ENCODE measurements around the gene PCDH9.

The PCDH9 gene

GRCh38 chr13:66354879-66355751 is 875.0 kb downstream of the PCDH9 start:
- no peak for DNase-seq

GRCh38 chr13:66353664-66354063 is 876.5 kb downstream of the PCDH9 start:
- no peak for DNase-seq

- DNase-seq, result no peak
Observed at GRCh38 chr13:66349966-66350365, 880.2 kb downstream of the PCDH9 start.

DNA sequence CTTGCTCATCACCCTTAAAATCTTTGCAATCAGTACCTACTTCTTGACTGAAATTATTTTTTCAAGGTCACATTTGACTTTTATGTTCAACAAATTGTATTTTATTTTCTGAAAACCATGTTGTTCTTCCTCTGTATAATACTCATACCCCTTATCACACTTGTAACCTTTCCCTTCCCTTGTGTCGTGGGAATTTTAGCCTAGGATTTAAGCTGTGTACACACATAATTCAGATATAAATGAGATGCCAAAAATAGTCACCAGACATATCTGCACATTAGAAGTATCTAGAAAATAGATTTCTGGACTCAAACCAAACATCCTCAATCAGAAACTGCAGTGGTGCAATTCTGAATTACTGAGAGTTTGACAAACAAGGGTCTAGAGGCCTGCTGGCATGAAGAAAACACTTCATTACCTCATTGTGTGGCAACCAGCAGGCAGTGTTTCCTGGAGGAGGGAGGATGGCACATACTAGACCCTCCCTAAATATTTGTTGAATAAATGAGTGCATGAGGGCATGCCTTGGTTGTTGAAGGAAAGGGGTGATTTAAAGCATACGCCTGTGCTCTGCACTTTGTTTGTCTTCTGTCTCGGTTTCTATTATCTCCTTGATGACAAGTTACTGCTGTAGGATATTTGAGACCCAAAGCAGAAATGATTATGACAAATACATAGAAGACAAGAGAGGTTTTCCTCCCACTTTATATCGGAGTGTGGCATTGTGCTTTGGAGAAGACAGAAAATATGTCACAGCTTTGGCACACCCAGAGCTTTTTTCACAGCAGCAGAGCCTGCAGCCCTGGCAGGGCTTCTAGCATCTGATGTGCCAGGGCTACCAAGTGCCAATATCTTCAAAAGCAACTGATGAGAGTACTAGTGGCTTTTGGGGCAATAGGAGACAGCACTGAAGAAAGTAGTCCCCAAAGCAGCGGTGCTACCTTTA is 881.1 kb downstream of the PCDH9 start:
- DNase-seq, result no peak

GRCh38 chr13:66347486-66348117 is 882.5 kb downstream of the PCDH9 start:
- no peak for DNase-seq

DNA sequence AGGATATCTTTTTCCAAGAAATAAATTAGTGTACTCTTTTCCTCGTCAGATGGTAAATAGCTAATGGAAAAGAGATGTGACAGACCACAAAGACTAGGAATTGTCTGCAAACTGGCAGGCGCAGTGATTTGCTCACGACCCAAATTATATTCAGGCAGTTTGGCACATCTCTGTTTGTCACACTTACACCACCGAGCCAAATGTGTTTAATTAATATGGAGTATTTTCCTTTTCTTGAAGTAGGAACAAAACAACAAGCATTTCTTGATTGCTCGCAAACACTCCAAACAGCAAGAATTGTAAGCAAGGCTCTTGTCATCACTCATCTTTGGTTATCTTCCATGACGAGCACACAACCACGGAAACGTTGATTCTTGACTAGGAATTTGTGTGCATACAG is 884.2 kb downstream of the PCDH9 start:
- DNase-seq, result no peak

- DNase-seq, result no peak
Observed at GRCh38 chr13:66345518-66345810, 884.7 kb downstream of the PCDH9 start.

GRCh38 chr13:66344805-66345517 is 885.2 kb downstream of the PCDH9 start:
- no peak for DNase-seq

DNA sequence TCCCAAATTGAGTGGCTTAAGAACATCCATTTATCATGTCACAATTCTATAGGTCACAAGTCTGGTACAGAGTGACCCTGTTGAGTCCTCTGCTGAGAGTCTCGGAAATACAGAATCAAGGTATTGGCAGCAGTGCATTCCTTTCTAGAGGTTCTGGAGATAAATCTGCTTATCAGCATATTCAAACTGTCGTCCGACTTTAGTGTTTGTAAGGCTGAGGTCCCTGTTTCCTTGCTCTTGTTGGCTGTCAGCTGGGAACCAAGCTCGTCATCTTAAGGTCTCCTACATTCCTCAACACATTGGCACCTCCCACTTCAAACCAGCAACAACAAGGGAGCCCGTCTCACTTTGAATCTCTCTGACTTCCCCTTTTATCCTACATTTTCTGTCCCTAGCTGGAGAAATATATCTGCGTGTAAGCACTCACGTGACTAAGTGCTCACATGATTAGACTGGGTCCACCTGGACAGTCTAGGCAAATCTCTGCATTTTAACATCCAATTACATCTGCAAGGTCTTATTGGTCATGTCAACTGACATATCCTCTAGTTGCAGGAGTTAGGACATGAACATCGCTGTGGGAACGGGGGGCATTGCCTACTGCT is 886.8 kb downstream of the PCDH9 start:
- DNase-seq, result no peak

- no peak for DNase-seq
Observed at GRCh38 chr13:66341635-66342377, 888.3 kb downstream of the PCDH9 start.

DNA sequence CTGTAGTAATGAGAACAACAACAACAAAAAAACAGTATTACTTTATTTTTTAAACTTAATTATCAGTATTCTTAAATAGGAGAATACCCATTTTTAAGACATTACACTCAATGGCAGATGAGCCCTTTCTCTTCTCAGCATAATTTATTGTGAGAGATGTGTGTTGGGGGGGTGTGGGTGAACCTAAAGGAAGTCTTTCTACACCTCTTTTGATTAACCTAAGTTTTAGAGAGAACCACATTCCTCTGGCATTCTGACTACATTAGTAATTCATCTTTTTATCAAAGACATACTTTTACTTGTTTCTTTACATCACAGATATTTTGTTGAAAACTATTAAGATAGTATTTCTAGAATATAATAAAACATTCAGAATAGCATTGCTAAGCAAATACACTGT is 890.9 kb downstream of the PCDH9 start:
- no peak for DNase-seq

- no peak for DNase-seq
Observed at GRCh38 chr13:66338542-66338941, 891.6 kb downstream of the PCDH9 start.

- no peak for DNase-seq
Observed at GRCh38 chr13:66335626-66336025, 894.5 kb downstream of the PCDH9 start.

GRCh38 chr13:66329988-66330451 is 900.1 kb downstream of the PCDH9 start:
- DNase-seq, result no peak

DNA sequence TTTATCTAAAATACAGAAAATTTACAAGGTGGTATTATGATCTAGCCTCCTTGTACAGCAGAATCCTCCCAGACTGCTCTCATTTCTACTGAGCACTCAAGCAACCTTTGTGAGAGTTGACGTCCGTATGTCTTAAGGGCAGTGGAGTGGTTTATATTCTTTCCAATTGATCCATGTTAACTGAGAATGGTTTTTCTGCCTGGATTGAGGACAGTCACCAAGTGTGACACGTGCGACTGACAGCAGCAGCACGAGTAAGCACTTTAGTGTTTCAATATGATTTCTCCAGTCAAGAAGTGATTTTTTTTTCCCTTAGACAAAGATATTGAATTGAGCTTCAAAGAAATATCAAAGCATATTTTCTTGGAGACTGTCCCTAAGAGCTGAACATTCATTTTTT is 901.7 kb downstream of the PCDH9 start:
- DNase-seq, result no peak

DNA sequence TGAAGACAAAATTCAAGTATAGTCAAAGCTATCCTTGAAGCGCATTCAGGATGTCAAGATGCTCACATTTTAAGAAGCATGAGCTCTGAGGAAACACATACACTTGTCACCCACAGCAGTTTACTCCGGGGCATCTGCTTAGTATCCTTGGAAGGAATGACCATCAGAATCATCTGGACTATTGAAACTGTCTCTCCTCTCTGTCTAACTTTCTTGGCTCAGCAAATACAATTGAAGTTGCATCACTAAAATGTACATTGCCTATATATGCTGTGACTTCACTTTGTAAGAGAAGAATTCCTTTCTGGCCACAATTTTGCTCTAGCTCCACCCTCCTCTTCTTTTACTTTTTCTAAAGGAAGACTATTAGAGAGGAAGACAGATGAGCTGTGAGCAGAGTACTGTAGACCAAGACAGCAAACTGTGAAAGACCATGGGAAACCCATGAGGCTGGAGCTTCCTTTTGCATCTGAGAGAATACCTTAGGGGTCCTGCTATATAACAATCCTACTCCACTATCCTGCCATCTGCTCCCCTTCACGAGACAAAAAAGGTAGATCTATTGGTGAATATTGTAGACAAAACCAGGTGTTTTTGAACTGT is 906.3 kb downstream of the PCDH9 start:
- no peak for DNase-seq

GRCh38 chr13:66322936-66323335 is 907.2 kb downstream of the PCDH9 start:
- DNase-seq, result no peak

GRCh38 chr13:66322193-66322740 is 907.9 kb downstream of the PCDH9 start:
- DNase-seq, result no peak

GRCh38 chr13:66314911-66315310 is 915.2 kb downstream of the PCDH9 start:
- DNase-seq, result no peak

DNA sequence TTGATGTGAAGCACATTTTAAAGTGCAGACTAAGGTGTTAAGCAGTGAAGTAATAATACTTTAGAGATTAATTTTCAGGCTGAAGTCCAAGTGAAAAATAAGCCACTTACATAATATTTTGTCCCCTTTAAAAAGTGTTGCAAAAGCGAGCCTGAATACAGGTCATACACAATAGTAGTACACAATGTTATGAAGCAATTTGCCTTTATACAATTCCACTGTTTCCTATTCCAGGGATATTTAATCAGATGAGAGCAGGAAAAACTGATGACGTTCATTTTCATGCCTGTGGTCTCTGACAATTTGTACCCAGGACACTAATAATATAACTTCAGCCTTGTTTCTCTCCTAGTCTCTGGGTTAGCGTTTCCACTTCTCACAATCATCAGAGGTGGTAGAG is 916.7 kb downstream of the PCDH9 start:
- no peak for DNase-seq

Measured in CD4-positive, alpha-beta T cell treated with Interleukin-1 beta for 1 hour (primary cell).